ENCODE data around the gene SMTNL1. TPM values are rescaled to one million over a fixed set of nuclear protein-coding genes. Genes with fewer than 3 reads are reported as not detected.

SMTNL1 gene
- not detected in 2 replicates for polyA plus RNA-seq (2012; rRNA removed)
- polyA plus RNA-seq (2012; cell fraction: cytosol; rRNA removed): not detected in 2 replicates
- not detected in 2 replicates for polyA plus RNA-seq (2012; cell fraction: nucleus; rRNA removed)

- H3K4me3 ChIP-seq (ENCODE audit: low read depth in 2 of 2, low read length in 1 of 2): no peak within 1 kb of the TSS
- H3K9me2 ChIP-seq: no peaks in the 10 kb centered on the region
- no peaks in the 10 kb centered on the region for H3K4me1 ChIP-seq (ENCODE audit: control insufficient read depth in 1 of 2, insufficient read depth in 2 of 2, low read depth in 1 of 2, low read length in 1 of 2)
- no peak within 1 kb of the TSS for H2AFZ ChIP-seq (ENCODE audit: low read depth)
- H3K4me2 ChIP-seq: no peak within 1 kb of the TSS
- H3K9me3 ChIP-seq: no peaks in the 10 kb centered on the region
- ChIA-PET POLR2A (no interaction called here), CTCF (interaction anchor here (1.2 to 3.0 kb wide), 3 partner anchors 10 to 107 kb away, joined by 3 to 14 read pairs (median 5); no protein-coding TSS in a partner anchor)
- no peaks in the 10 kb centered on the region for H3K79me2 ChIP-seq (ENCODE audit: insufficient read depth)
- 68% methylated on average over 9 of the region's 14 CpGs for WGBS (ENCODE audit: low lambda C conversion rate)
- no peaks in the 10 kb centered on the region for H3F3A ChIP-seq (replicated peaks; ENCODE audit: insufficient read depth)
- no peak within 1 kb of the TSS for H3K27ac ChIP-seq (ENCODE audit: low read depth in 2 of 2, low read length in 1 of 2)
- no peaks in the 10 kb centered on the region for H3K36me3 ChIP-seq (replicated peaks in 1 of 2; ENCODE audit: control insufficient read depth in 1 of 2, insufficient read depth in 2 of 2, low read length in 1 of 2)
- no peak for DNase-seq
- H3K27me3 ChIP-seq (ENCODE audit: insufficient read depth): no peaks in the 10 kb centered on the region
- H3K9ac ChIP-seq: no peak within 1 kb of the TSS
- no peaks in the 10 kb centered on the region for H4K20me1 ChIP-seq (ENCODE audit: insufficient read depth)
- TF ChIP-seq SIN3A (IDR thresholded peaks at IDR 0.05; ENCODE audit: borderline replicate concordance, low read depth, low read length) (no peak), RXRA (IDR thresholded peaks at IDR 0.05; ENCODE audit: borderline replicate concordance, low read depth) (no peak), GATA2 (CRISPR knock-in tag; IDR thresholded peaks at IDR 0.05) (no peak), REST (IDR thresholded peaks at IDR 0.05; ENCODE audit: low read depth, low read length) (no peak), TAF1 (IDR thresholded peaks at IDR 0.05; ENCODE audit: borderline replicate concordance, low read depth, low read length) (no peak), RAD21 (IDR thresholded peaks at IDR 0.05; ENCODE audit: low read length) (no peak)
Measured at GRCh38 chr11:57536947-57537619, at the start of gene SMTNL1. SMTNL1 (plus strand) TSS chr11:57537595; CDS start chr11:57542643, 5,048 bp downstream.

DNA sequence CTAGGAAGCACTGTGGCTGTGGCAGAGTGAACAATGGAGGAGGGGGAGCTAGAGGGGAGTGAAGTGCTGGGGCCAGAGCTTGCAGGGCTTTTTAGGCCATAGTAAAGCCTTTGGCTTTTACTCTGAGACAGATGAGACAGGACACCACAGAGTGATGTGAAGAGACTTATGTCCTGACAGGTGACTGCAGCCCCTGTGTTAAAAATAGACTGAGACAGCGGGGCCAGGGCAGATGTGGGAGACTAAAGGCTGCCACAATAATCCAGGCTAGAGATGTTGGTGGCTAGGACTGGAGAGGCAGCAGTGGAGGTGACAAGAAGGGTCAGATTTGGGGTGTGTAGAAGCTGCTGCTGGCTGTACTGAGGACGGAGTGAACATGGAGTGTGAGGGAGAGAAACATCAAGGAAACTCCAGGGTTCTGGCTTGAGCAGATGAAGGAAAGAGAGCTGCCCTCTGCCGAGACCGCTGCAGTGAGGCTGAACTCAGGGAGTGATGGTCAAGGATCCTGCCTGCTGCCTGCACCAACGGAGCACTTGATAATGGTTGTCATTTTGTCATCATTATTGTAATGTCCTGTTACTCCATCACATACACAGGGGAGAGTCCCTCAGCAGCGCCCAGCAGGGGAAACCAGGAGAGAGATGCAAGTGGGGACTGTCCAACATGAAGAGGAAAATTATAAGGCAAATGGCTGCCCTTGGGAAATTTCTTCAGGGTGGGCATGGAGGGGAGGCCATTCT, 49.3 kb upstream of the SMTNL1 start:
- Histone ChIP-seq H3K4me2 (no peak overlapping the region), H4K20me1 (ENCODE audit: insufficient read depth) (no peaks in the 10 kb centered on the region), H3K4me3 (ENCODE audit: low read depth in 2 of 2, low read length in 1 of 2) (no peak overlapping the region), H3K4me1 (ENCODE audit: control insufficient read depth in 1 of 2, insufficient read depth in 2 of 2, low read depth in 1 of 2, low read length in 1 of 2) (peaks cover 4 to 6% of the 10 kb centered on the region in 2 experiments; a peak in 2 of 4 replicates), H3K79me2 (ENCODE audit: insufficient read depth) (no peaks in the 10 kb centered on the region), H3K9ac (no peak overlapping the region), H3K9me2 (no peaks in the 10 kb centered on the region), H3K27me3 (ENCODE audit: insufficient read depth) (peaks cover 4% of the 10 kb centered on the region; the same call in 1 of the 2 replicates), H2AFZ (ENCODE audit: low read depth) (no peak overlapping the region), H3K36me3 (replicated peaks in 1 of 2; ENCODE audit: control insufficient read depth in 1 of 2, insufficient read depth in 2 of 2, low read length in 1 of 2) (no peaks in the 10 kb centered on the region), H3K9me3 (no peaks in the 10 kb centered on the region), H3F3A (replicated peaks; ENCODE audit: insufficient read depth) (peaks cover 2% of the 10 kb centered on the region), H3K27ac (ENCODE audit: low read depth in 2 of 2, low read length in 1 of 2) (no peak overlapping the region)
- WGBS (ENCODE audit: low lambda C conversion rate): 85% methylated on average over 6 of the region's 6 CpGs
- DNase-seq: no peak
- no peak for TF ChIP-seq MAX (IDR thresholded peaks at IDR 0.05; ENCODE audit: low read depth)
- no peak for TF ChIP-seq FOXM1 (IDR thresholded peaks at IDR 0.05; ENCODE audit: low read depth)
- TF ChIP-seq GATA2 (CRISPR knock-in tag; IDR thresholded peaks at IDR 0.05): no peak
- no peak for TF ChIP-seq NRF1 (IDR thresholded peaks at IDR 0.05; ENCODE audit: low read depth, low read length)
- no peak for TF ChIP-seq USF2 (IDR thresholded peaks at IDR 0.05; ENCODE audit: borderline replicate concordance, low read depth, low read length)
- ChIA-PET POLR2A (no interaction called here), CTCF (interaction anchor here (0.9 to 27.2 kb wide), 7 partner anchors 8 to 157 kb away, joined by 3 to 517 read pairs (median 5); partner anchors contain the start of genes RTN4RL2 and TIMM10)

Measured in SK-N-SH (cell line).